HG03521 (cell line): ENCODE results near the gene TMED1.
"Not testable (repeated sequence)": the region's sequence is repeated elsewhere in the genome, so short reads cannot be mapped to it uniquely, and the experiment has no call there.

Experiments
- ATAC-seq: cut with Tn5 transposase; IDR thresholded peaks from one replicate; pipeline ENCODE4 v1.9.1; 2021; ENCODE audit warnings: mild to moderate bottlenecking, moderate library complexity; ENCODE audit not compliant: unreplicated experiment

Gene TMED1

DNA sequence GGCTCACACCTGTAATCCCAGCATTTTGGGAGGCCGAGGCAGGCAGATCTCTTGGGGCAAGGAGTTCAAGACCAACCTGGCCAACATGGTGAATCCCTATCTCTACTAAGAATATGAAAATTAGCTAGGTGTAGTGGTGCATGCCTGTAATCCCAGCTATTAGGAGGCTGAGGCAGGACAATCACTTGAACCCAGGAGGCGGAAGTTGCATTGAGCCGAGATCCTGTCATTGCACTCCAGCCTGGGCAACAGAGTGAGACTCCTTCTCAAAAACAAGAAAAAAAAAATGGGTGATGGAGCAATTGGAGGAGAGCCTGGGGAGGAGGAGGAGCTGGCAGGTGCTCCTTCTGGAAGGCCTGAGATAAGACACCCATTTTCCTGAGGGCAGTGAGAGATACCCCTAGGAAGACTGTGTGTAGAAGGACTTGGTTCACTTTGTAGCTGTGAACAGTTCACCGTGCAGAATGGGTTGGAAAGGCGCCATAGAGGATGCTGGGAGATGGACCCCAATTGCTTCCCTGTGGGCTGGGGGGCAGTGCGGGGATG lies 26.6 kb upstream of the TMED1 start:
- ATAC-seq: no peak

DNA sequence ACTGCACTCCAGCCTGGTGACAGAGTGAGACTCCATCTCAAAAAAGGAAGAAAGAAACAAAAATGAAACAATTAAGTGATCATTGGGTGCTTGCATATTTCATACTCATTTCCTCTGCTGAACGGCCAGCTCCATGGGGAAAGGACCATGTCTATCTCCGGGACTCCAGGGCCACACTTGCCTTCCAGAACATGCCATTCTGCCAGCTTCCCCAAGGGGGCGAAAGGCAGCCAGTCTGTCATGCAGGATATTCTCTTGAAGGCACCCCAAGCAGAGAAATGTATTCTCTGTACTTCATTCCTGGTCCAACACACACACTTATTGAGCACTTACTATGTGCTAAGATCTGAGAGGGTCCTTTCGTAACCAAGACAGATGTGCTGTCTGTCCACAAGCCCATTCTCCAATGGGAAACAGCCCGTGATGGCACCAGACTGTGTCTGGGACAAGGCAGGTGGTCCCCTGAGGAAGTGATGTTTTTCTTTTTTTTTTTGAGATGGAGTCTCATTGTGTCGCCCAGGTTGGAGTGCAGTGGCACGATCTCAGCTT lies 25.2 kb upstream of the TMED1 start:
- ATAC-seq: no peak

DNA sequence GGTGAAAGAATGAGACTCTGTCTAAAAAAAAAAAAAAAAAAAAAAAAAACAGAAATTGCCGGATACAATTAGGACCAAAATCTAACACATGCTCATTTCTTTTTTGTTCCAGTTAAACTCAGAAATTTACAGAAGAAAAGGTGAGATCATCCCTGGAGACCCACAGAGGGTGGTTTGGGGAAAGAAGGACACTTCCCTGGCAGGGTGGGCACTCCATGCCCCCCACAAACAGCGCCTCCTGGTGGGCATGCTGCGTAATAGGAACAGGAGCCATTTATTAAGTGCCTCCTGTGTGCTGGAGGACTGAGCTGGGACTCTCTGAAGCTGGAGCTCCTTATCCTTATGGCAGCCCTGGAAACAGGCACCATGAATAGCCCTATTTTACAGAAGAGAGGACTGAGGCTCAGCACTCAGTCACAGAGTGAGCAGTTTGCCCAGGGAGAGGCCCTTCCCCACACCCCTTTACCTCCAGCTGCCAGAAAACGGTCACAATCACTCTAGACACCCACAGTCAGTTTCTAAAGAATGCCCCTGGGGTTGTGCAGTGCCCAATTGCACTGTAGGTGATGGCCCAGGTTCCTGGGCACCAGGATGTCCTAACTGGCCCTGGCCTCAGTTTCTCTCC lies 22.3 kb upstream of the TMED1 start:
- no peak for ATAC-seq

DNA sequence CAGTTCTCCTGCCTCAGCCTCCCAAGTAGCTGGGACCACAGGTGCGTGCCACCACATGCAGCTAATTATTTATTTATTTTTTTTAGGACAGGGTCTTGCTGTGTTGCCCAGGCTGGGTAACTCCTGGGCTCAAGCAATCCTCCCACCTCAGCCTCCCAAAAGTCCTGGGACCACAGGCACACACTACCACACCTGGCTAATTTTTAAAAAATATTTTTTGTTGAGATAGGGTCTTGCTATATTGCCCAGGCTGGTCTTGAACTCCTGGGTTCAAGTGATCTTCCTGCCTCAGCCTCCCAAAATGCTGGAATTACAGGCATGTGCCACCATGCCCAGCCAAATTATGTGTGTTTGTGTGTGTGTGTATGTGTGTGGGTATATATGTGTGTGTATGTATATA lies 20.9 kb upstream of the TMED1 start:
- not testable (repeated sequence) for ATAC-seq

DNA sequence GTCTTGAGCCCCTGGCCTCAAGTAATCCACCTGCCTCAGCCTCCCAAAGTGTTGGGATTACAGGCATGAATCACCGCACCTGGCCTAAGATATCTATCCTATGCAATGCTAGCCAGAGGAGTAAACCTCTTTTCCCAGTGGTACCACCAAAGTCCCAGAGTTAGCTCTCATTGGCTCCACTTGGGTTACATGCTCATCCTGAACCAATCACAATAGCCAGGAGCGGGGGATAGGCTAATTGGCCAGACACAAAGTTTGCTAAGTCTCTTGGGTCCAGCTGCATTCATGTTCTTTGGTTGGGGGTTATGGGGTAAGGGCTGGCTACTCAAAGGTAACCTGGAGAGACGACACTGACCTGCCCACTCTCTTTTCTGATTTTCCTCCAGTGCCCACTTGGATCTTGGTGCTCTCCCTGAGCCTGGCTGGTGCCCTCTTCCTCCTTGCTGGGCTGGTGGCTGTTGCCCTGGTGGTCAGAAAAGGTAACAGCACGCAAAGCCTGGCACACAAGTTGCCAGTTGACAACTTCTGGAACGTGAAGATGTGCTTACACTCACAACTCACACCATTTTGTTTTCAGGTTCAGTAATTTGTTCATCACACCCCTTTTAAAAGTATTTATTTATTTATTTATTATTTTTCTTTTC lies 20.0 kb upstream of the TMED1 start:
- ATAC-seq: no peak

DNA sequence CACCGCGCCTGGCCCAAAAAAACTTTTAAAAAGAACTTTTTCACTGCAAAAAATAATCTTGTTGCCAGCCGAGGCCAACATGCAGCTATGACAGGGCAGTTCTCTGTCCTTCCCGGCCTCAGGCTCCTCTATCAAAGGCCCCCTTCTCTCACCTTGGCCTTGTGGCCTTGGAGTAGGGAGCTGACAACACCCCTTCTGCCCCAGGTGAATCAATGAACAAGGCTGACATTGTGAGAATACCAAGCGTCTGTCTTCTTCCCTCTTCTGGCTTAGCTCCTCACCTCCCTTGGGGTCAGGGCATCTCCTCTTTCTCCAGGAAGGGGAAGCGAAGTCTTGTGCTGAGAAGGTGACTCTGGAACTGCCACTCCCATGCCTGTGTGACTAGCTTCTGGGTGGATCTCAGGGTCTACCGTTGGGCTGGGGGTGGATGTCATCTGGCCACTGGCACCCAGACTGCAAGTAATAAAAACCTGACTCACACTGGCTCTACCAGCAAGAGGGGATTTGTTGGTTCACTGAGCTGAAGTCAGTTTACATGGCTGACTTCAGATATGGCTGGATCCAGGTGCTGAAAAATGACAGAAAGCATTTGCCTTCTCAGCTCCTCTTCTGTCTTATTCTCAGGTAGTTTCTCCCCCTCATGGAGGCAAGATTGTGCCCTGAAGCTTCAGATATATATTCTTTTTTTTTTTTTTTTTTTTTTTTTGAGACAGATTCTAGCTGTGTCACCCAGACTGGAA lies 18.5 kb upstream of the TMED1 start:
- ATAC-seq: no peak

DNA sequence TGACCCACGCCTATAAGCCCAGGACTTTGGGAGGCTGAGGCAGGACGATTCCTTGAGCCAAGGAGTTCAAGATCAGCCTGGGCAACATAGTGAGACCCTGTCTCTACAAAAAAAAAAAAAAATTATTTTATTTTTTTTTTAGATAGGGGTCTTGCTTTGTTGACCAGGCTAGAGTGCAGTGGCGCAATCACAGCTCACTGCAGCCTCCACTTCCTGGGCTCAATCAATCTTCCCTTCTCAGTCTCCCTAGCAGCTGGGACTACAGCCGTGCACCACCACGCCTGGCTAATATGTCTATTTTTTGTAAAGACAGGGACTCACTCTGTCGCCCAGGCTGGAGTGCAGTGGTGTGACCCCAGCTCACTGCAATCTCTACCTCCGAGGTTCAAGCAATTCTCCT lies 16.9 kb upstream of the TMED1 start:
- ATAC-seq: no peak

DNA sequence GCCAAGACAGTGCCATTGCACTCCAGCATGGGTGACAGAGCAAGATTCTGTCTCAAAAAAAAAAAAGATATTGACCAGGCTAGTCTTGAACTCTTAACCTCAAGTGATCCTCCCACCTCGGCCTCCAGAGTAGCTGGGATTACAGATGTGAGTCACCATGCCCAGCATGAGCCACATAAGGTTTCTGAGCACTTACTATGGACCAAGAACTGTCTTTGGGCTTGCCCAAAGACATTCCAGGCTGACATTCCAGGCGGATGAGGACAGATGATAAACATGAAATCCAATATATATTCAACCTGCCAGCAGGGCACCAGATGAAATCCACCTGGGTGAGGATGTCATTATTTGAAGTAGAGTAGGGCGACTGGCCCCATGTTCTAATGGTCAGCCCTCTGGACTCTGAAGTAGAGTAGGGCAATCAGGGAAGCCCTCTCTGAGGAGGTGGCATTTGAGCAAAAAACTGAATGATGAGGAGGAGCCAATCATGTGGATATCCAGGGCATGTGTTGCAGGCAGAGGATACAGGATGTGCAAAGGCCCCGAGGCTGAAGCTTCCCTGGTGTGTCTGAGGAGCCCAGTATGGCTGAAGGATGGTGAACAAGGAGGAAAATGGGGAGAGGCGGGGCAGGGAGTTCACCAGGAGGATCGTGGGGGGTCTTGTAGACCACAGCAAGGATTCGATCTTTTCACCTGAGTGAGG lies 16.2 kb upstream of the TMED1 start:
- no peak for ATAC-seq

DNA sequence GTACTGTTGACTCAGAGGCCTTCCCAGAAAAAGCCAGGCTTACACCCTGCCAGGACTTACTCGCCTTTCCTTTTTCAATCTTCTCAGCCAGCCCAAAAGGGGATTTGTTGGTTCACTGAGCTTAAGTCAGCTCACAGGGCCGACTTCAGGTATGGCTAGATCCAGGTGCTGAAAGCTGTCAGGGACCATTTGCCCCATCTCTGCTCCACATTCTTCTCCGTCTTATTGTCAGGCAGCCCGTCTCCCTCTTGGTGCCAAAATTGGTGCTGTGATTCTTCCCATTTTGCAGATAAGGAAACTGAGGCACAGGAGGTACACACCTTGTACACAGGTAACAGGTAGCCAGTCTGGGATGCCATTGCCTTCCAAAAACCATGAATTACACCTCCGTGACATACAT lies 14.6 kb upstream of the TMED1 start:
- ATAC-seq: no peak

DNA sequence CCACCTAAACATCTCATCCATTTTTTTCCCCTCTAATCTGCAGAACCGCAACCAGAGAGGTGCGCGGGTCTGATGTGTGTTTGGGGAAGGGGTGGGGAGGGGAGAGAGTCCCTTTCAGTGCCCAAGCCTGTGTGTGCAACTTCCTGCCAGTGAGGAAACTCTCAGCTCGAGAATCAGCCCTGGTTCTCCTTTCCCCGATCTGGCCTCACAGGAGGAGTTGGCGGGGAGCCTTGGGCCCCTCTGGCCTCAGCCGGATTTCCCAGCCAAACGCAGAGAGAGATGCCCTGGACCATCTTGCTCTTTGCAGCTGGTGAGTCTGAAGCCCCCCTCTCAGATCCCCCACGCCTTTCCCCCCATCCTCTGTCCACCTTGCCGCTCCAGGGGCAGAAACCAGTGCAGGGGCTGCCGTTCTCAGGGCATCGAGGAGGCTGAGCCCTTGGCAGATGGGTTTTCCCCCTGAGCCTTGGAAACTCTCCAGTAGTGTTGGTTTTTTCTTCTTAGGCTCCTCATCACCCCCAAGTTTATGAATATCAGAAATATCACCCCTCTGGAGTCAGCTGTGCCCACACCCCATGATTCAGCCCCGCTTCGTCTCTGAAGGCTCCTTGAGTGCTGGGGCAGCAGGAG lies 12.3 kb upstream of the TMED1 start, which contains the start of gene C19orf38:
Gene C19orf38 (plus strand): TSS at position 186 of the 627 bp plus-strand sequence. CDS start 94 bp downstream, at position 280.
- no peak for ATAC-seq

DNA sequence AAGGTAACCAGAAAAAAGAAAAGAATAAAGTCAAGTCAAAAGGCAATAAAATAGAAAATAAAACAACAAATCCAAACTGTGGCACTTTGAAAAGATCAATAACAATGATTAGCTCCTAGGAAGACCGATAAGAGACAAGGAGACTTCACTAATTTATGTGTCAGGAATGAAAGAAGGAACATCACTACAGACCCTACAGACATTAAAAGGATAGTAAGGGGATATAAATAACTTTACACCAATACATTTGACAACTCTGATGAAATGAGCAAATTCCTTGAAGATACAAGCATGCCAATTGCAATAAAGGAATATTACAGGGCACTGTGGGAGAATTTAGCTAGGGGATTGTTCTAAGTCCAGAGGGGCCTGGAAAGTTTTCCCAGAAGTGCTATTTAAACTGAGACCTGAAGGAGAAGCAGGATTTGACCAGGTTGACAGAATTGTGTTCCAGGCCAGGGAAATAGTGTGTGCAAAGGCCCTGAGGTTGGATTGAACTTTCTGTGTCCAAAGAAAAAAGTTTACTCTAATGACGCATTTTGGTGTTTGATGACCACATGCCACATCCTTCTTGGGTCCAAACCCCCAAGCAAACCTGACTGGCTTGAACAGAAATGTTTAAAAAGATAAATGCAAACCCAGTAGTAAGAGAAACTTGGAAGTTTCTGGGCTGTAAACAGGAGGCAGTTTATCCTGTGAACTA lies 10.6 kb upstream of the TMED1 start:
- ATAC-seq: no peak

DNA sequence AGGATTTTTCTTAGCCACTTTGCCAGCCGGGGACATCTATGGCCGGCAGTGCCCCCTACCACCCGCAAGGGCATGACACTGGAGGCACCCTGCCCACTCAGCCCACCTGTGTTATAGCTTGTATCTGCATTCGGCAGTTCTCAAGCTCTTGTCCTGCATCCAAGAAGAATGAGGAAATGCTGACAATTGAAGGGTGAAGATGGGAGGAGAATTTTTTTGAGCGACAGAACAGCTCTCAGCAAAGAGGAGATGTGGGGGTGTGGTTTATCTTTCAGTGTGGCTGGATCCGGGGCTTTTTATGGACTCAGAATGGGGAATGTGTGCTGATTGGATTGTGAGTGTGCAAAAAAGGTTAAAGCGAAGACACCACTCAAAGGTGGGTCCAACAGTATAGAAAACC lies 6.8 kb upstream of the TMED1 start:
- no peak for ATAC-seq

DNA sequence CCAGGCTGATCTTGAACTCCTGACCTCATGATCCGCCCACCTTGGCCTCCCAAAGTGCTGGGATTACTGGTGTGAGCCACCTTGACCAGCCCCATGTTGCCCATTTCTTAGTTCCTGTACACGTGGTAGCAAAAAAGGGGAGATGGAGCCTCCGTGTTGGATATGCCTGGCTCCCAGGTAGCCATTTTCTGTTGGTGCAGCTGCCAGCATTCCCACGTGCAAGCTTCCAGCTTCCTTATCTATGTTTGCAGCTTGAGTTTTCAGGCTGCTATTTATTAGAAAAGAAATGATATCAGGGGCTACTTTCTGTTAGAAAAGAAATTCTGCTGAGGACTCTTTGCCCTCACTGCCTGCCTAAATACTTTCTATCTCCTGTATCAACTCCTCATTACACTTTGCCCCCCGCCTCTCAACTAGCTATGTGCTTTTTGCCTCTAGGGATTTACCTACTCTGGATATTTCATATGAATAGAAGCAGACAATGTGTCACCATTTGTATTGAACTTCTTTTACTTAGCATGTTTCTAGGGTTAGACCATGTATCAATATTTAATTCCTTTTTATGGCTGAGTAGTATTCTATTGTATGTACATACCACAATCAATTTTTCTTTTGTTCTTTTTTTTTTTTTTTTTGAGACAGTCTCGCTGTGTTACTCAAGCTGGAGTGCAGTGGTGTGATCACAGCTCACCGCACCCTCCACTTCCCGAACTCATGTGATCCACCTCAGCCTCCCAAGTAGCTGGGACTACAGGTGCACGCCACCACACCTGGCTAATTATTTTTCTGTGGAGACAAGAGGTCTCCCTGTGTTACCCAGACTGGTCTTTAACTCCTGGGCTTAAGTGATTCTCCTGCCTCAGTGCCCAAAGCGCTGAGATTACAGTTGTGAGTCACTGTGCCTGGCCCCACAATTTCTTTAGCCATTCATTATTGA lies 3.4 kb upstream of the TMED1 start:
- no peak for ATAC-seq

DNA sequence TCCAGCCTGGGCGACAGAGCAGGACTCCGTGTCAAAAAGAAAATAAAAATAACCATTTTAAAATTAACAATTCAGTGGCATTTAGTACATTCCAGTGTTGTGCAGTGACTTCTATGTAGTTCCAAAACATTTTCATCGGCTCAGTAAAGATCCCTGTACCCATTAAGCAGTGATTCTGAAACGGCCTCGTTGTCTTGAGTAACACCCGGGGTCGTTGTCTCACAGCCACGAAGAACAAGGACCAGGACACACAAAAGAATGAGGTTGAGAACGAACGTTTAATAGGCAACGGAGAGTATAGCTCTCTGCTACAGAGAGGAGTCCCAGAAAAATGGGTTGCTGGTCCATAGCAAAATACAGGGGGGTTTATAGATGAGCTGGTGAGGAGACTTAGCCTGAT lies 2.4 kb upstream of the TMED1 start:
- ATAC-seq: no peak

DNA sequence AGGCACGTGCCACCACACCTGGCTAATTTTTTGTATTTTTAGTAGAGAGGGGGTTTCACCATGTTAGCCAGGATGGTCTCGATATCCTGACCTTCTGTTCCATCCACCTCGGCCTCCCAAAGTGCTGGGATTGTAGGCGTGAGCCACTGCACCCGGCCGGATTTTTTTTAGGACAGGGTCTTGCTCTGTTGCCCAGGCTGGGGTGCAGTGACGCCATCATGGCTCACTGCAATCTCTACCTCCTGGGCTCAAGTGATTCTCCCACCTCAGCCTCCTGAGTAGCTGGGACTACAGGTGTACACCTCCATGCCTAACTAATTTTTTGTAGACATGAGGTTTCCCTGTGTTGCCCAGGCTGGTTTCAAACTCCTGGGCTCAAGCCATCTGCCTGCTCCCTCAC lies 1.6 kb upstream of the TMED1 start:
- ATAC-seq: not testable (repeated sequence)

DNA sequence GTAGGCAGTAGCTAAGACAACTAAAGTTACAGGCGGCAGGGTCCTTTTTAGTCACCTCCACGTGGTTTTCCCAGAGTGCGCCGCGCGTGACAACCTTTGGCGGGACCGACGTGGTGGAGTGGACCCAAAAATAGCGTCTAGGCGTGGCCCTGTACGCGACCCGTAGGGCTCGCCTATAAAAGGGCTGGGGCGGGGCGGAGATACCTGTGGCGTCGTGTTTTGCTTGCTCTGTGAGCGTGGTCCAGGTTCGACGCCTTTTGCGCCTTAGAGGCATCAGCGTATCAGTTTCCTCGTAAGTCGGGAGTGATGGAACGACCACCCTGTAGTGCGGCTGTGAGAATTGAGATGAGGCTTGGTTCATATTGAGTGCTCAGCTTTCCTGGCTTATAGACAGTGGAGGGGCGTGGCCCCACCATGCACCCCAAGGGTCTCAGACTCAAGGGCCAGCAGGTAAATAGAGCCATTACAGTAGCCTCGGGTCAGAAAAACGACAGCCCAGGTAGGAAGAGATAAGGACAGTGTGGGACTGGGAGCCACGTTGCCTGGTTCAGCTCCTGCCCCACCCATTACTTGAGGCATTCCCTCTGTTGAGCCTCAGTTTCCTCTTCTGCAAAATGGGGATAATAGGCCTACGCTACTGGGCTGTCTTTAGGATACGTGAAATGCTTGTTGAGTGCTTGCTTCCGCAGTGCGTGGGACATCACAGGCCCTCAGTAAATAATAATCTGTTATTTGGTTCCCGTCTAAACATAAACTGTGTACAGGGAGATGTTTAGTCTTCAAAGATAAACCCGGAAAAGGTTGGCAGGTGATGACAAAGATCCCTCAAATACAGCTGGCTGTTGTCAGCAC lies 693 bp upstream of the TMED1 start:
- peak; percentile 12 for ATAC-seq

DNA sequence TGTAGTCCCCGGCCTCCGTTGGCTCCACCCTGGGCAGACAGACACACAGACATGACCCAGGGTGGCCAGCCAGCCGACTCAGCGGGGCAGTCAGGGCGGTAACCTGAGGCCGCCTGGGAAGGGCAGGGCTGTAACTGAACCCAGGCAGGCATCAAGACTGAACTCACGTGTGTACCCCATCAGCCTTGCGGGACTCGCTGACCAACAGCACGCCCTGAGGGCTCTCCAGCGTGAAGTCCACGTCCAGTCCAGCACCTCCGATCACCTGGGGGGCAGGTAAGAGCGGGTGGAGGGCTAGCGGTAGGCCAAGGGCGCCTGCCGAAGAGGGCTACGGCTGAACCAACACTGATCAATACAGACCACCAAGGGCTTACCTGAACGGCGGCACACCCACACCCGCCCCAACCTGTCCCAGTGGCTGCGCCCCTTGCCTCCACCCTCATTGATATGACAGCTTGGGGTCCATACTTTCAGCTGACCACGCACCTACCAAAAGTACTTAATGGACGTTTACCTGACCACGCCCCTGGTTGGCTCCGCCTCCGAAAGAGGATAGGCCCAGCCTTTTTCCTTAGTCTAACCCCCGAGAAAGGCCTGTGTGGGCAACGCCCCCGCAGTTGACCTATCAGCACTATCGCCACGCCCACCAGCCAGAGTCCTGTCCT lies 791 bp downstream of the TMED1 start:
- ATAC-seq: no peak
